Muscle of arm (tissue), 14 donors: ENCODE results near the gene OPN5. TPM values are rescaled to one million over a fixed set of nuclear protein-coding genes. Genes with fewer than 3 reads are reported as not detected.
"Not testable (repeated sequence)": the region's sequence is repeated elsewhere in the genome, so short reads cannot be mapped to it uniquely, and the experiment has no call there.

ENCODE experiments used
- DNase-seq: peaks from one replicate; pipeline ENCODE4 v3.0.0-alpha.2; 2013
- long read RNA-seq, 11 donors: transcript quantifications; one replicate each; lab custom pipeline, GENCODE V29; 2026
- polyA plus RNA-seq, 12 donors: library from polyadenylated mRNA; unstranded; fragments of 120-200 nt; gene quantifications; one replicate each; pipeline ENCODE4 v1.2.1, GENCODE V29; 2013; ENCODE audit not compliant: insufficient read length in 12 of 12

The OPN5 gene
- polyA plus RNA-seq = under 1 TPM in 7 of 12 donors, not detected in 5; 0.09 to 0.27 (median 0.17) TPM
- long read RNA-seq, donor 1 = 0 reads
- long read RNA-seq, donor 2 = 0 reads
- long read RNA-seq, donor 3 = 0 reads
- long read RNA-seq, donor 4 = 0 reads
- long read RNA-seq, donor 5 = 0 reads
- long read RNA-seq, donor 6 = 0 reads
- long read RNA-seq, donor 7 = 0 reads
- long read RNA-seq, donor 8 = 0 reads
- long read RNA-seq, donor 9 = 0 reads
- long read RNA-seq, donor 10 = 0 reads
- long read RNA-seq, donor 11 = 0 reads

DNA sequence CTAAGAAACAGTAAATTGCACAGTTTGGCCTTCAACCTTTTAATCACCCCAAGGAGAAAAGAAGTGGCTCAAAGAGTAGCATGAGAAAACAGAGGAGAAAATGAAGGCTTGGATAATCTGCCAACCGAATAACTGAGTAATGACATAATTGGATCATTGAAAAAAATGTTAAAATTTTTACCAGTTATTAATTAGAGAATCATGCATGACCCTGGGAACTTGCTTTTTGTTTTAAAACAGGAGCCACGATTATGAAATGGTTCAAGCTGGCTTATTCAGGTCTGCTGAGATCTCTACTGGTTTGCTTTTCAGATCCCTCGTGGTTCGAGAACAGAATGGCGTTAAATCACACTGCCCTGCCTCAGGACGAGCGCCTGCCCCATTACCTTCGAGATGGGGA is at the start of gene OPN5:
OPN5 (plus strand) TSS at position 301 of the 400 bp plus-strand sequence; CDS start at position 336, 35 bp downstream.
- DNase-seq = no peak

- DNase-seq = no peak
Observed at GRCh38 chr6:47733879-47734558, 47.8 kb upstream of the OPN5 start.

DNA sequence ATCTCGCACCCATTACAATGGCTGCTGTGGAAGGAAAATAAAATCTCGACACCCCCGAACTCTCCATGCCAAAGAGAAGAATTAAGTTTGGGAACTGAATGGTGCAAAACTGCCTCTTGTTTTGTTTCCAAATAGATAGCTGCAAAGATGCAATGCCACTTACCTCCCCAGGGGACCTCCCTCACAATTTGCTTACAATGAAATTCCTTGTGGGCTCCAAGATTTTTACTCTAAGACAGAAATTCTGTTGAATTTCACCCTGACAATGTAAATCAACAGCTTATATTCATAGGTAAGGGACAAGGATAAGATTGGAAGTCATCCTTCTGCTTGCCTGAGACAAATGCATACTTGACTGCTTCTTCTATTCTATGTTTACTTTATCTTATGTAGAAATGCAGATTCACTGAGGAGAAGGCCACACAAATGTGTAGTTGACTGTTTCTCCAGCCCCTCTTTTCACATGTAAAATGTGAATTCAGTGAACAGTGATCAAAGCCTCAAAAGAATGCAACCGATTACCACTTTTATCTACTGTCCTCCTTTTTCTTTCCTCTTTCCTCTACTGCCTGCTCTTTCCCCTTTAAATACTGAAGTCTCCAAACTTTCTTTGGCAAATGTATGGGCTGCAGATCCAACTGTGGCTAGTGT is 46.9 kb upstream of the OPN5 start:
- DNase-seq = no peak

DNA sequence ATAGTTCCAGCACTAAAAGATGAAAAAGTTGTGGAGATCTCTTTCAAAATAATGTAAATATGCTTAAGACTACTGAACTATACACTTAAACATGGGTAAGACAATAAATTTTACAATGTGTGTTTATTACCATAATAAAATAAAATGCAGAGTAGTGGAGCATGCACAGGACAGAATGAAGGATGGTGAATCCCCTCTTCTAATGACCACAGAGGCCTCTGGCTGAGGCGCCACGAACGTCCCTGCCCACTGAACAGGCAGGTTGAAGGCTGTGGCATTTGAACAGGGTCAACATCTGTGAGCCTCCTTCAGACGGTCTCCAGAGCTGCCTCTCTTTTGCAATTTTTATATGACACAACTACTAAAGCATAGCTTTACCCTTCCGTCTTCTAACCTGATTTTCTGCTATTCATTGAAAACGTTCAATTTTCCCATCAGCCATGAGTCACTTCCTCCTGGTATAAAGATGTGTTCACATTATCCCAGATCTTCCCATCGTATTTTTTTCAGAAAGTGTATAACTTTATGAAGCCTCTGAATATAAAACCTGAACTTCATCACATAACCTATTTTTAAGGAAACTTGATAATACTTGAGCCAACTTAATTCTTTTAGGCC is 45.6 kb upstream of the OPN5 start:
- no peak for DNase-seq

DNA sequence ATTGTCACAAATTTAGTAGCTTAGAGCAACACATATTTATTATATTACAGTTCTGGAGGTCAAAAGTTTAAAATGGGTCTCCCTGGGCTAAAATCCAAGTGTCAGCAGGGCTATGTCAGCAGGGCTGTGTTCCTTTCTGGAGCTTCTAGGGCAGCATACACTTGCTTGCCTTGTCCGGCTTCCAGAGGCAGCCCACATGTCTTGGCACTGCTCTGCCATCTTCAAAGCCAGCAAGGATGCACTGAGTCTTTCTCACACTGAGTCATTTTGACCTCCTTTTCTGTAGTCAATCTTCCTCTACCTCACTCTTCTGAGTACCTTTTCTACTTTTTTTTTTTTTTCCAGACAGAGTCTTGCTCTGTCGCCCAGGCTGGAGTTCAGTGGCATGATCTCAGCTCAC is 44.4 kb upstream of the OPN5 start:
- no peak for DNase-seq

- DNase-seq = no peak
Observed at GRCh38 chr6:47740714-47741113, 41.1 kb upstream of the OPN5 start.

DNA sequence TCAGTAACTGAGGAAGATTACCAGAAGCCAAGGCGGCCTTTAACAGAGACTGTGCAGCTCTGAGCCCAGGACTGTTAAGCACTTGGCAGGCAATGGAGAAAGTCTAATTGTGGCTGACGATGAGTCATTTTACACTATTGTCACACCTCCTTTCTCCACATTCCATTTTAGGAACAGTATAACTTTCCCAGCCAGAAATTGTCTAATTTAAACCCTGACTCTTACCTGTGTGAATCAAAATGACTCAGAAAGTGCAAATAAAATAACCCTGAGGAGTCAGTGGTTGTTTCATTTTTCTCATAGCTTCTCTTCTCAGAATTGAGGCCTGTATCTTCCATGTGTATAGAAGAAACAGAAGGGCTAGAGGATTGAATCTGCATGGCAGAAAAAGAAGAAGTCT is 40.0 kb upstream of the OPN5 start:
- no peak for DNase-seq

GRCh38 chr6:47743744-47744143 is 38.1 kb upstream of the OPN5 start:
- DNase-seq = no peak

GRCh38 chr6:47745269-47745668 is 36.6 kb upstream of the OPN5 start:
- not testable (repeated sequence) for DNase-seq

DNA sequence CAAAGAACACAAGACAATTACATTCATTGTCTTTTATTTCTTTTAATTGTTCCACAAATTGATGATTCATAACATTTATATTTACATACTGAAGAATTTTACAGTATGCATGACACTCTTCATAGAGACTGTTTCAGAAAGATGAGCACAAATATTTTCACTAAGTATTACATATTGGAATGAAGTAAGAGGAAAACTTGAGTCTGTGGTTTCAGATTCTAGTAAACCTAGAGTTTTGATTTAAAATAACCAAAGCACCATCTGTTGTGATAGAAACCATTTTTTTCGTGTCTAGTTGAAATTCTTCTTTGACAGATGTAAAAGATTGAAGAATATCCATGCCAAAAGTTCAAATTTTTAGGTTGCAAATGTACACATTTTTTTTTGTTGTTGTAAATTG is 32.1 kb upstream of the OPN5 start:
- DNase-seq = no peak

DNA sequence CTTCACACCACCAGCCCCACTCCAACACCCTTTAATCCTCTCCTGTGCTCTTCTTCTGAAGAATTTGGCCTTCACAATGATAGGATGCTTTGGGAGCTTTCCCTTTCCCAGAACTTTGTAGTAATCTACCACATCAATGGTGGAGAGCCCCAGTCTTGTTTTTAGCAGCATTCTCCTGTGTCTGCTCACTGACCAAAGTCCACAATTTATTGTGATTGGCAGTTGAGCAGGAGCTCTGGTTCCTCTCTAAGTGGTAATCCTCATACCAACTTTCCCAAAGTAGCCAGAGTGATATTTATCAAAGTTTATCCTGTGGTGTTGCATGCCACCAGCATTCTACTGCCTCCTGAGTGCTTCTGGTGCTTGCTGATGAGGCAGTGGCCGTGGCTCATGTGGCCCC is 29.0 kb upstream of the OPN5 start:
- no peak for DNase-seq

DNA sequence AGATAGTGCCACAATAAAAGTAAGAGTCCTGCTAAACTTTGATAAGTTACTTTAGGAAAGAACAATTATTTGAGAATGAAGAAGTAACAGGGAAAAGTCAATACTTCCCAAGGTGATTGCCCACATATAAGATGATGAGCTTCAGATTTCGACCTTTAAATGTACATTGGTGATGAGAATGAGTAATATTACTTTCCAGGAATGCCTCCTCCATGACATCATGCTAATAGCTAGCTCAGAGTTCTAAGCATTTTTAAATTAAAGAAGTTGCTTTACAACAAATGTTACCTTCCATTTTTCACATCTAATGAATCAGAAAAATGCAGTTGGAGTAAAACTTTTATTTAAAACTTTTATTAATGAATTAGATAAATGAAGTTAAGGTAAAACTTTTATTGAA is 22.5 kb upstream of the OPN5 start:
- no peak for DNase-seq

- no peak for DNase-seq
Observed at GRCh38 chr6:47762502-47762901, 19.3 kb upstream of the OPN5 start.

GRCh38 chr6:47766445-47766844 is 15.4 kb upstream of the OPN5 start:
- no peak for DNase-seq

- no peak for DNase-seq
Observed at GRCh38 chr6:47767102-47767501, 14.7 kb upstream of the OPN5 start.

DNA sequence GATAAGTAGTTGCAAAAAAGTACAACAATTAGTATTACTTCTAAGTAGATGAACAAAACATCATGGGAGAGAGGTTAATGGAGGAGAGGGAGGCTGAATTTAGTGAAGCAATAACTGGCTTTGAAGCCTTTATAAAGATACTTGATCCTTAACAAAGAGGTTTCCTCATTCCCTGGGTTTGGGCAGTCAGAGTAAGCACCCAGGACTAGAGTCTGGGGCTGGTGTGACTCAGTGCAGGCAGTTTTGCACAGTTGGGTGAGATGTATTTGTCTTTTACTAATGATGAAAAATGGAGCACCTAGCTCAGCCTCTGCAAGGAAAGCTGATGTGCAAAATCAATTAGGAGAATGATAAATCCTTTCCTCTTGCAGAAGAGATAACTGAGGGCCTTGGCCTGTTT is 11.8 kb upstream of the OPN5 start:
- DNase-seq = no peak

DNA sequence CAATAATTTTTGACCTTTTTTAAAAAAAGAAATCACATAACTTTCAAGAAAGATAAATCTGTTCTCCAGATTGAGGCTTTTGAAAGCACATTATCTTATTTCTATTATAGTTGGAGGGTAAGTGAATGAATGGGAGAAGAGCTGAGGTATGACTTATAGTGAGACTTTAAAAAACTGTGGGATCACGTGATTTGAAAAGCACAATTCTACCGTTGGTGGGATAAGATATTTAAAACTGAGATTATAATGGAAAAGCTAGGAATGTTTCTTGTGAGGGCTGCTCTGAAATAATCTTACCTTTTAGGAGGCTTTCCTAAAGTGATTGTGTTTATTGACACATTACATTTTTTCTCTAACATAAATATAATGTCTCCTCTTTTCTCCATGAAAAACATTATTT is 9.5 kb upstream of the OPN5 start:
- DNase-seq = no peak

- no peak for DNase-seq
Observed at GRCh38 chr6:47773005-47773404, 8.8 kb upstream of the OPN5 start.

- peak; percentile 52 for DNase-seq
Observed at GRCh38 chr6:47780510-47781356, 1.1 kb upstream of the OPN5 start.

- no peak for DNase-seq
Observed at GRCh38 chr6:47785182-47785581, 3.4 kb downstream of the OPN5 start.

- DNase-seq = peak; percentile 59
Observed at GRCh38 chr6:47787620-47788497, 6.0 kb downstream of the OPN5 start.
